Mesenchymal stem cell (in vitro differentiated cells and primary cell): Measurements from ENCODE around the gene POU4F1.

ENCODE experiments used
- DNase-seq: peaks from one replicate; pipeline ENCODE4 v3.0.0-alpha.2; 2013
- H2AFZ ChIP-seq: one replicate; pipeline ENCODE4 v1.6.1; 2013; ENCODE audit warnings: low read depth, mild to moderate bottlenecking, control low read depth, inconsistent platforms, low read length, moderate library complexity
- H2AK5ac ChIP-seq: 2 replicates; pipeline ENCODE4 v1.6.1; 2013; ENCODE audit warnings: low read length, moderate library complexity, mild to moderate bottlenecking, inconsistent platforms; ENCODE audit not compliant: severe bottlenecking
- H2BK120ac ChIP-seq: one replicate; pipeline ENCODE4 v1.6.1; 2013; ENCODE audit warnings: low read depth, mild to moderate bottlenecking, inconsistent platforms, low read length, moderate library complexity
- H2BK12ac ChIP-seq, 2 experiments: one replicate each; pipeline ENCODE4 v1.6.1; 2013; ENCODE audit warnings: inconsistent platforms in 2 of 2, low read length in 2 of 2, mild to moderate bottlenecking in 2 of 2, moderate library complexity in 2 of 2, control low read depth in 1 of 2
- H2BK15ac ChIP-seq: one replicate; pipeline ENCODE4 v1.6.1; 2013; ENCODE audit warnings: mild to moderate bottlenecking, low read depth, inconsistent platforms; ENCODE audit not compliant: poor library complexity, severe bottlenecking
- H2BK5ac ChIP-seq: 2 replicates; pipeline ENCODE4 v1.6.1; 2013; ENCODE audit warnings: low read depth, mild to moderate bottlenecking, low read length, control low read depth, inconsistent platforms; ENCODE audit not compliant: poor library complexity, severe bottlenecking
- H3K14ac ChIP-seq, 2 experiments: one replicate each; pipeline ENCODE4 v1.6.1; 2013; ENCODE audit warnings: inconsistent platforms in 2 of 2, low read length in 2 of 2, control low read depth in 1 of 2, mild to moderate bottlenecking in 1 of 2, moderate library complexity in 1 of 2
- H3K18ac ChIP-seq, 2 experiments: one replicate each; pipeline ENCODE4 v1.6.1; 2013; ENCODE audit warnings: inconsistent platforms in 2 of 2, low read length in 2 of 2, control low read depth in 1 of 2, low read depth in 1 of 2, mild to moderate bottlenecking in 1 of 2
- H3K23ac ChIP-seq, 2 experiments: one replicate each; pipeline ENCODE4 v1.6.1; 2013; ENCODE audit warnings: inconsistent platforms in 2 of 2, low read length in 2 of 2, mild to moderate bottlenecking in 2 of 2, moderate library complexity in 2 of 2, control low read depth in 1 of 2
- H3K27ac ChIP-seq: 2 replicates; pipeline ENCODE4 v1.5.1; 2013; ENCODE audit warnings: mild to moderate bottlenecking, moderate library complexity, low read length, control low read depth, inconsistent platforms; ENCODE audit not compliant: poor library complexity, severe bottlenecking
- H3K27me3 ChIP-seq, 2 experiments: 2 replicates each; pipeline versions ENCODE4 v1.6.1 to v1.7.0; 2013; ENCODE audit warnings: low read length in 2 of 2, mild to moderate bottlenecking in 2 of 2, moderate library complexity in 2 of 2, control low read depth in 1 of 2, inconsistent platforms in 1 of 2; ENCODE audit not compliant: control insufficient read depth in 1 of 2, insufficient read depth in 1 of 2
- H3K36me3 ChIP-seq, 2 experiments: 2 replicates each; pipeline versions ENCODE4 v1.6.1 to v1.7.0; 2013; ENCODE audit warnings: low read length in 2 of 2, control low read depth in 1 of 2, inconsistent platforms in 1 of 2, low read depth in 1 of 2, mild to moderate bottlenecking in 1 of 2; ENCODE audit not compliant: insufficient read depth in 2 of 2, control insufficient read depth in 1 of 2
- H3K4ac ChIP-seq, 2 experiments: one replicate each; pipeline ENCODE4 v1.6.1; 2013; ENCODE audit warnings: inconsistent platforms in 2 of 2, low read length in 2 of 2, mild to moderate bottlenecking in 2 of 2, moderate library complexity in 2 of 2, control low read depth in 1 of 2, low read depth in 1 of 2
- H3K4me1 ChIP-seq: 2 replicates; pipeline ENCODE4 v1.6.1; 2013; ENCODE audit warnings: low read depth, low read length, control low read depth; ENCODE audit not compliant: control insufficient read depth, insufficient read depth
- H3K4me2 ChIP-seq: 2 replicates; pipeline ENCODE4 v1.6.1; 2013; ENCODE audit warnings: low read length, mild to moderate bottlenecking, inconsistent platforms; ENCODE audit not compliant: poor library complexity, severe bottlenecking
- H3K4me3 ChIP-seq, 2 experiments: 2 replicates each; pipeline versions ENCODE4 v1.5.1 to v1.7.0; 2013; ENCODE audit warnings: low read length in 2 of 2, mild to moderate bottlenecking in 2 of 2, control low read depth in 1 of 2, low read depth in 1 of 2; ENCODE audit not compliant: insufficient read depth in 1 of 2
- H3K79me1 ChIP-seq: replicated peaks from 2 replicates; pipeline ENCODE4 v1.6.1; 2013; ENCODE audit warnings: mild to moderate bottlenecking, control low read depth, low read length, inconsistent platforms; ENCODE audit not compliant: poor library complexity, severe bottlenecking
- H3K9ac ChIP-seq: 2 replicates; pipeline ENCODE4 v1.7.0; 2013; ENCODE audit warnings: mild to moderate bottlenecking, low read length, moderate library complexity
- H3K9me3 ChIP-seq: 2 replicates; pipeline ENCODE4 v1.7.0; 2013; ENCODE audit warnings: mild to moderate bottlenecking, low read length; ENCODE audit not compliant: control insufficient read depth
- H4K8ac ChIP-seq: one replicate; pipeline ENCODE4 v1.6.1; 2013; ENCODE audit warnings: inconsistent platforms, mild to moderate bottlenecking, low read length, moderate library complexity
- H4K91ac ChIP-seq: one replicate; pipeline ENCODE4 v1.6.1; 2013; ENCODE audit warnings: mild to moderate bottlenecking, low read length, inconsistent platforms
- WGBS: methylation state at CpG from one replicate; pipeline ENCODE4 v1.1.7; 2013; ENCODE audit warnings: mixed read lengths; 5-methylcytosine and 5-hydroxymethylcytosine counted together

The POU4F1 gene

GRCh38 chr13:78594456-78594975 lies 8.8 kb downstream of the POU4F1 start:
- H3K79me1 ChIP-seq, result no peaks in the 10 kb centered on the region
- H2BK12ac ChIP-seq, result no peak overlapping the region
- no peak overlapping the region for H3K9ac ChIP-seq
- H3K23ac ChIP-seq, result no peak overlapping the region
- WGBS, result 9% methylated on average over 8 of the region's 8 CpGs
- H3K14ac ChIP-seq, result no peak overlapping the region
- peaks cover 3% of the 10 kb centered on the region for H3K9me3 ChIP-seq
- no peak overlapping the region for H4K8ac ChIP-seq
- H4K91ac ChIP-seq, result no peak overlapping the region
- H2BK5ac ChIP-seq, result no peak overlapping the region
- no peak overlapping the region for H2AK5ac ChIP-seq
- peaks cover 17% of the 10 kb centered on the region for H3K4me1 ChIP-seq
- no peak overlapping the region for H3K4me3 ChIP-seq
- peaks cover 73 to 91% of the 10 kb centered on the region in 2 experiments for H3K27me3 ChIP-seq
- H3K27ac ChIP-seq, result no peak overlapping the region
- H3K4ac ChIP-seq, result no peak overlapping the region
- no peak overlapping the region for H2AFZ ChIP-seq
- no peak overlapping the region for H2BK15ac ChIP-seq
- H3K36me3 ChIP-seq, result no peaks in the 10 kb centered on the region
- H2BK120ac ChIP-seq, result no peak overlapping the region
- no peak overlapping the region for H3K18ac ChIP-seq
- H3K4me2 ChIP-seq, result no peak overlapping the region
- DNase-seq, result no peak

GRCh38 chr13:78593652-78594455 lies 9.5 kb downstream of the POU4F1 start:
- no peak overlapping the region for H3K4me2 ChIP-seq
- no peak overlapping the region for H2AFZ ChIP-seq
- H3K36me3 ChIP-seq, result no peaks in the 10 kb centered on the region
- peaks cover 17% of the 10 kb centered on the region for H3K4me1 ChIP-seq
- H3K79me1 ChIP-seq, result no peaks in the 10 kb centered on the region
- peaks cover 66 to 91% of the 10 kb centered on the region in 2 experiments for H3K27me3 ChIP-seq
- WGBS, result 5% methylated on average over 24 of the region's 29 CpGs
- H2BK5ac ChIP-seq, result no peak overlapping the region
- no peak overlapping the region for H3K9ac ChIP-seq
- H3K4ac ChIP-seq, result no peak overlapping the region
- H3K23ac ChIP-seq, result no peak overlapping the region
- no peak overlapping the region for H3K4me3 ChIP-seq
- no peak overlapping the region for H3K27ac ChIP-seq
- H2BK120ac ChIP-seq, result no peak overlapping the region
- no peak overlapping the region for H2AK5ac ChIP-seq
- H4K8ac ChIP-seq, result no peak overlapping the region
- H3K18ac ChIP-seq, result no peak overlapping the region
- no peak overlapping the region for H2BK12ac ChIP-seq
- no peak for DNase-seq
- H4K91ac ChIP-seq, result no peak overlapping the region
- no peak overlapping the region for H2BK15ac ChIP-seq
- peaks cover 3% of the 10 kb centered on the region for H3K9me3 ChIP-seq
- no peak overlapping the region for H3K14ac ChIP-seq

GRCh38 chr13:78593129-78593528 lies 10.2 kb downstream of the POU4F1 start:
- Histone ChIP-seq H3K4me2 (no peak overlapping the region), H4K91ac (no peak overlapping the region)

GRCh38 chr13:78592584-78592983 lies 10.8 kb downstream of the POU4F1 start:
- Histone ChIP-seq H3K27me3 (peaks cover 69 to 91% of the 10 kb centered on the region in 2 experiments), H3K14ac (no peak overlapping the region), H2BK5ac (no peak overlapping the region), H2BK12ac (no peak overlapping the region), H3K9ac (no peak overlapping the region), H3K4me2 (no peak overlapping the region), H2BK120ac (no peak overlapping the region), H3K4me3 (no peak overlapping the region), H2AK5ac (no peak overlapping the region), H3K9me3 (peaks cover 3% of the 10 kb centered on the region), H4K8ac (no peak overlapping the region), H2BK15ac (no peak overlapping the region), H3K27ac (no peak overlapping the region), H3K18ac (no peak overlapping the region), H3K23ac (no peak overlapping the region), H2AFZ (no peak overlapping the region), H4K91ac (no peak overlapping the region), H3K4ac (no peak overlapping the region), H3K79me1 (no peaks in the 10 kb centered on the region), H3K36me3 (no peaks in the 10 kb centered on the region), H3K4me1 (peaks cover 17% of the 10 kb centered on the region)
- no peak for DNase-seq
- 54% methylated on average over 4 of the region's 6 CpGs for WGBS

More at GRCh38 chr13:78593129-78593528, 10.2 kb downstream of the POU4F1 start:
- Histone ChIP-seq H3K23ac (no peak overlapping the region), H2BK12ac (no peak overlapping the region), H2BK5ac (no peak overlapping the region), H3K18ac (no peak overlapping the region), H3K36me3 (no peaks in the 10 kb centered on the region), H3K4ac (no peak overlapping the region), H2AFZ (no peak overlapping the region), H3K27me3 (peaks cover 67 to 91% of the 10 kb centered on the region in 2 experiments), H3K14ac (no peak overlapping the region), H2BK15ac (no peak overlapping the region), H2BK120ac (no peak overlapping the region), H3K27ac (no peak overlapping the region), H3K9ac (no peak overlapping the region), H3K9me3 (peaks cover 3% of the 10 kb centered on the region), H4K8ac (no peak overlapping the region), H2AK5ac (no peak overlapping the region), H3K79me1 (no peaks in the 10 kb centered on the region), H3K4me1 (peaks cover 17% of the 10 kb centered on the region), H3K4me3 (no peak overlapping the region)
- DNase-seq, result no peak
- WGBS, result 30% methylated on average over 5 of the region's 13 CpGs
